IMR-90 (cell line): ENCODE measurements around the gene GLYATL2. TPM values are rescaled to one million over a fixed set of nuclear protein-coding genes. Genes with fewer than 3 reads are reported as not detected.

Experiments
- ATAC-seq: fragments of 200-7000 bp; cut with Tn5 transposase; 2 replicates; pipeline ENCODE4 v1.9.1; 2020; ENCODE audit warnings: low read depth, mild to moderate bottlenecking, moderate library complexity
- BruUV-seq: library from RNA; stranded (reverse); fragments of 400-500 nt; replicated peaks from 2 replicates; lab custom pipeline; 2021; lab: Mats Ljungman, UMichigan
- CTCF ChIA-PET: fragments of 300-600 bp; formaldehyde crosslinking; extraction: SDS; loops from one replicate; lab custom pipeline; 2021; ENCODE audit warnings: antibody characterized with exemption; lab: Yijun Ruan, JAX
- POLR2A ChIA-PET: fragments of 300-600 bp; sonication (Branson Sonifier 250); formaldehyde crosslinking; loops from one replicate; lab custom pipeline; 2022; ENCODE audit warnings: antibody characterized with exemption; ENCODE audit not compliant: unreplicated experiment; lab: Charles Lee
- DNase-seq: peaks from one replicate; pipeline ENCODE4 v3.0.0; 2013
- H2AFZ ChIP-seq: replicated peaks from 2 replicates; pipeline ENCODE3; 2013; ENCODE audit warnings: low read length, mild to moderate bottlenecking; ENCODE audit not compliant: poor library complexity
- H2AK5ac ChIP-seq: 2 replicates; pipeline ENCODE4 v1.6.1; 2013; ENCODE audit warnings: low read depth, low read length, inconsistent platforms
- H2AK9ac ChIP-seq: replicated peaks from 2 replicates; pipeline ENCODE3; 2013; ENCODE audit warnings: mild to moderate bottlenecking, low read depth, low read length, moderate library complexity; ENCODE audit not compliant: poor library complexity
- H2BK120ac ChIP-seq: 2 replicates; pipeline ENCODE4 v1.6.1; 2013; ENCODE audit warnings: low read depth, low read length, inconsistent platforms
- H2BK15ac ChIP-seq: 3 replicates; pipeline ENCODE4 v1.6.1; 2013; ENCODE audit warnings: low read depth, low read length, inconsistent platforms
- H2BK20ac ChIP-seq: 2 replicates; pipeline ENCODE4 v1.6.1; 2013; ENCODE audit warnings: low read depth, mild to moderate bottlenecking, inconsistent platforms, low read length, moderate library complexity
- H2BK5ac ChIP-seq: 2 replicates; pipeline ENCODE4 v1.6.1; 2013; ENCODE audit warnings: mild to moderate bottlenecking, low read depth, low read length, inconsistent platforms; ENCODE audit not compliant: poor library complexity, severe bottlenecking
- H3K14ac ChIP-seq: replicated peaks from 2 replicates; pipeline ENCODE4 v1.6.1; 2013; ENCODE audit warnings: low read depth, low read length, inconsistent platforms
- H3K18ac ChIP-seq: 2 replicates; pipeline ENCODE4 v1.6.1; 2013; ENCODE audit warnings: low read depth, low read length, control low read depth
- H3K23ac ChIP-seq: 2 replicates; pipeline ENCODE4 v1.6.1; 2013; ENCODE audit warnings: low read depth, low read length, inconsistent platforms
- H3K27ac ChIP-seq: 2 replicates; pipeline ENCODE4 v1.5.1; 2013; ENCODE audit warnings: mild to moderate bottlenecking, control low read depth, low read length; ENCODE audit not compliant: insufficient read depth
- H3K27me3 ChIP-seq: 2 replicates; pipeline ENCODE4 v1.6.1; 2013; ENCODE audit warnings: low read length; ENCODE audit not compliant: control insufficient read depth, insufficient read depth
- H3K36me3 ChIP-seq: 2 replicates; pipeline ENCODE4 v1.6.1; 2013; ENCODE audit warnings: low read length, mixed read lengths; ENCODE audit not compliant: control insufficient read depth, insufficient read depth
- H3K4ac ChIP-seq: 2 replicates; pipeline ENCODE4 v1.6.1; 2013; ENCODE audit warnings: low read depth, low read length, inconsistent platforms
- H3K4me1 ChIP-seq: 2 replicates; pipeline ENCODE4 v1.6.1; 2013; ENCODE audit warnings: low read length, mixed read lengths; ENCODE audit not compliant: control insufficient read depth, insufficient read depth
- H3K4me2 ChIP-seq: 2 replicates; pipeline ENCODE4 v1.6.1; 2013; ENCODE audit warnings: low read depth, mild to moderate bottlenecking, control low read depth, low read length, moderate library complexity
- H3K4me3 ChIP-seq: 2 replicates; pipeline ENCODE4 v1.5.1; 2013; ENCODE audit warnings: low read depth, mild to moderate bottlenecking, control low read depth, low read length, moderate library complexity; ENCODE audit not compliant: insufficient read depth
- H3K56ac ChIP-seq: 2 replicates; pipeline ENCODE4 v1.6.1; 2013; ENCODE audit warnings: low read length, inconsistent platforms; ENCODE audit not compliant: insufficient read depth; ENCODE audit errors: extremely low read depth
- H3K79me1 ChIP-seq, 2 experiments: 2 replicates each; pipeline ENCODE4 v1.6.1; 2013; ENCODE audit warnings: low read length in 2 of 2, inconsistent platforms in 1 of 2, low read depth in 1 of 2
- H3K9ac ChIP-seq: 2 replicates; pipeline ENCODE4 v1.6.1; 2013; ENCODE audit warnings: low read depth, low read length, control low read depth
- H3K9me1 ChIP-seq: 2 replicates; pipeline ENCODE4 v1.6.1; 2013; ENCODE audit warnings: low read length, inconsistent platforms; ENCODE audit not compliant: insufficient read depth
- H3K9me3 ChIP-seq: 2 replicates; pipeline ENCODE4 v1.6.1; 2013; ENCODE audit warnings: low read length; ENCODE audit not compliant: control insufficient read depth, insufficient read depth
- H4K20me1 ChIP-seq: 2 replicates; pipeline ENCODE4 v1.6.1; 2013; ENCODE audit warnings: low read length, inconsistent platforms; ENCODE audit not compliant: insufficient read depth
- H4K5ac ChIP-seq: 2 replicates; pipeline ENCODE4 v1.6.1; 2013; ENCODE audit warnings: mild to moderate bottlenecking, low read depth, low read length, control low read depth
- H4K8ac ChIP-seq, 2 experiments: 2 replicates each; pipeline ENCODE4 v1.6.1; 2013; ENCODE audit warnings: low read depth in 2 of 2, low read length in 2 of 2, control low read depth in 1 of 2, inconsistent platforms in 1 of 2
- H4K91ac ChIP-seq: 2 replicates; pipeline ENCODE4 v1.6.1; 2013; ENCODE audit warnings: low read depth, low read length, inconsistent platforms; ENCODE audit not compliant: insufficient read depth
- POLR2A ChIP-seq: IDR thresholded peaks from 2 replicates; pipeline ENCODE4 v1.6.1; 2012; ENCODE audit warnings: mild to moderate bottlenecking, low read depth, low read length
- WGBS, 2 experiments: methylation state at CpG; one replicate each; pipeline versions ENCODE4 v1.1.5 to v1.1.7; 2013; ENCODE audit warnings: missing lambda C conversion rate in 2 of 2; ENCODE audit not compliant: insufficient read length in 1 of 2; ENCODE audit errors: extremely low coverage in 2 of 2; 5-methylcytosine and 5-hydroxymethylcytosine counted together
- dilution Hi-C: fragments of 300-500 bp; cut with HindIII; formaldehyde crosslinking; loops from one replicate; pipeline ENCODE4 v1.14.3; 2018; ENCODE audit warnings: low sequenced_read_pairs; ENCODE audit not compliant: unreplicated experiment
- in situ Hi-C: fragments of 300-500 bp; cut with MboI; formaldehyde crosslinking; loops from 3 replicates; pipeline ENCODE4 v1.14.3; 2019; ENCODE audit warnings: low sequenced_read_pairs, inconsistent platforms, mixed read lengths
- intact Hi-C: fragments of 100-400 bp; cut with micrococcal nuclease; formaldehyde crosslinking; loops from 2 replicates; pipeline ENCODE4 v1.10.0; 2022
- polyA plus RNA-seq, 3 experiments: library from polyadenylated mRNA; depleted of rRNA; stranded (reverse); fragments of >200 nt; gene quantifications; 2 replicates each; pipeline ENCODE4 v1.2.3, GENCODE V29; 2012; ENCODE audit warnings: low replicate concordance in 1 of 3
- total RNA-seq: library from RNA; depleted of rRNA; stranded (reverse); fragments of >200 nt; gene quantifications from 2 replicates; pipeline ENCODE4 v1.2.3, GENCODE V29; 2012

GLYATL2 gene
- total and polyA plus RNA-seq, 2 of the 4 experiments (the other 2 are of a cell fraction) = 0.36 to 0.77 TPM

GRCh38 chr11:58845386-58845785 lies 882 bp upstream of the GLYATL2 start:
- Histone ChIP-seq H2AK9ac (no peak overlapping the region), H2BK15ac (no peak overlapping the region), H3K79me1 (no peaks in the 10 kb centered on the region), H3K9me1 (no peaks in the 10 kb centered on the region), H2AFZ (no peak overlapping the region), H2BK120ac (no peak overlapping the region), H2AK5ac (no peak overlapping the region), H3K36me3 (no peaks in the 10 kb centered on the region), H2BK20ac (no peak overlapping the region), H4K20me1 (no peaks in the 10 kb centered on the region), H4K91ac (no peak overlapping the region), H3K27me3 (no peaks in the 10 kb centered on the region), H3K56ac (no peak overlapping the region), H3K4me1 (no peaks in the 10 kb centered on the region), H3K4ac (no peak overlapping the region), H3K9me3 (no peaks in the 10 kb centered on the region), H3K4me2 (no peak overlapping the region), H3K27ac (no peak overlapping the region), H2BK5ac (no peak overlapping the region), H4K5ac (no peak overlapping the region), H3K18ac (no peak overlapping the region), H3K9ac (no peak overlapping the region), H4K8ac (no peak overlapping the region), H3K23ac (no peak overlapping the region), H3K4me3 (no peak overlapping the region), H3K14ac (no peak overlapping the region)
- ChIA-PET POLR2A (no interaction called here), CTCF (interaction anchor here (0.6 kb wide), 1 partner anchor 560 kb away, joined by 3 read pairs; no protein-coding TSS in a partner anchor)
- no CpG with 5 or more reads among the region's 3 CpGs for WGBS, 2 experiments
- dilution Hi-C loops = no loop called here
- in situ Hi-C loops = no loop called here
- no peak for DNase-seq
- TF ChIP-seq POLR2A = no peak
- no peak for ATAC-seq
- intact Hi-C loops = no loop called here
- no TSS peak for BruUV-seq
